ENCODE measurements around the gene UGT2A3.
"Not testable (repeated sequence)": the region's sequence is repeated elsewhere in the genome, so short reads cannot be mapped to it uniquely, and the experiment has no call there.

UGT2A3 gene

GRCh38 chr4:68951078-68951805, at the start of gene UGT2A3:
Gene UGT2A3 (minus strand): TSS chr4:68951804. CDS start chr4:68951760, 44 bp downstream.
- no peak for DNase-seq (ENCODE audit: low read depth)

- no peak for DNase-seq (ENCODE audit: low read depth)
These were observed 45.4 kb upstream of the UGT2A3 start for GRCh38 chr4:68997040-68997439.

GRCh38 chr4:68995292-68995691, 43.7 kb upstream of the UGT2A3 start:
- DNase-seq (ENCODE audit: low read depth): no peak

DNA sequence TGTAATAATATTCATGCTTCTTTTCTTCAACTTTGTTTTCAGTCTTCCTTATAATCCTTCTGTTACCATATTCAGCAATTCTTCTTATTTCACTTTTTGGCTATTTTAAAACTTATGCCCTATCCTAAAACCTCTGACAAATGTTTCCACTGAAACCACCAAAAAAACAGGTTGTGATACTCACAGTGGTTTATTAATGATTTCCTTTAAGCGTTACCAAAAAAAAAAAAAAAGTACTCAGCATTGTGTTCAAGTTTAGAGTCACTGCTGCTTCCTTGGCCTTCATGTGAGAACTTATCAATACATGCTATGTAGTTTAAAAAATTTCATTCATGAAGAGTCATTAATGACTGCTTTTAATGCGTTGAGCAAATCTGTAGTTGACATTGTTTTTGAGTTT, 35.4 kb upstream of the UGT2A3 start:
- no peak for DNase-seq (ENCODE audit: low read depth)

- no peak for DNase-seq (ENCODE audit: low read depth)
These were observed 33.8 kb upstream of the UGT2A3 start for GRCh38 chr4:68985442-68985841.

- DNase-seq (ENCODE audit: low read depth): no peak
These were observed 33.3 kb upstream of the UGT2A3 start for GRCh38 chr4:68984947-68985346.

GRCh38 chr4:68963374-68963773, 11.8 kb upstream of the UGT2A3 start:
- DNase-seq (ENCODE audit: low read depth): no peak

DNA sequence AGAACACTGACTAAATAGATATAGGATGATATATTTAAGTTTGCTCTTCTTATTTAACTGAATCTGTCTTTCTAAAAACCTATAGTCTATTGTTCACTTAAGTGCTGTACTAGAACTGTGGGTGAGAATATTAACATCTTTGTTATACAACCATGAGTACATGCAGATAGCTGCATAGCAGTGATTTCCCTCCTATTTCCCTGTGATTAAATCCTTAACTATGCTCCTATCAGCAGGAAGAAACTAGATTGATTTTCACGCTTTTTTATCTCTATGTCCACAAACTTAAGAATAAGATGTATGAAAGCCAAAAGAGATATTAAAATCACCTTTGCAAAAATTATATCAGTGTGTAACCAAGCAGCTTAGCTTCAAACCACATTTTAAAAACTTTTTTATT, 11.3 kb upstream of the UGT2A3 start:
- DNase-seq (ENCODE audit: low read depth): no peak

DNA sequence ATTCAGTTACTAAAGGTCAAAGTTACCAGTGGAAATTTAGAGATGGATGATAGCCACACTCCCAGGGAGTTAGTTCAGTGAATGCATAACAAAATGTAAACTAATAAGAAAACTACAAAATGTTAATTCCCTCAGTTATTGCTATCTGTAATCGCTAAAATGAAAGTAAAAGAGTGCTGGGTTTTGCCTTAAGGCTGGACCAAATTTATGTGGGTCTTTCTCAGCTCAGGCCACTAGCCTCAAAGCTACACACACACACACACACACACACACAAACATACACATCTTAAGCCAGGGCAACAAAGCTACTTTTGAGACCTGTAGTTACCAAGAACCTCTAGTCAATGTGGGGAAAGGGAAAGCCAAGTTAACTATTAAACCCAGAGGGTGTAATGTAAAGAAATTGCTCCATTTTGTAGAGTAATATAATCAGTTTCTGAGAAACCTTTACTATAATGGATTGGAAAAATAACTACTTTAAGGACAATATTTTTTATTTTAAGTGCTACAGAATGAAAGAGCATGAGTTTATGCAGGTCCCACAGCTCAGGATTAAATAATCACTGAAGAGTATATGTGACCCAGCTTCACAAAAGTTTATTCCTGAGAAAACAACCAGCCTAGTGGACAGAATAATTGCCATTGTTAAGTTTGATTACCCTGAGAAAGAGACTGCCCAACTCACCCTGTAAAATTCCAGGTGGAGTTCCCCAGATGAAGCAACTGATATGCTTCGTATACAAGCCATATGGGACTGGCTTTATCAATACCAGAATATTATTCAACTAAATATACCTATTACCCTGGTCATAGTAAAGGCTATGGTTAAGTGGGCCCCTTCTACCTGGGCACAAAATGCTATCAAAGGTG, 8.9 kb upstream of the UGT2A3 start:
- no peak for DNase-seq (ENCODE audit: low read depth)

DNA sequence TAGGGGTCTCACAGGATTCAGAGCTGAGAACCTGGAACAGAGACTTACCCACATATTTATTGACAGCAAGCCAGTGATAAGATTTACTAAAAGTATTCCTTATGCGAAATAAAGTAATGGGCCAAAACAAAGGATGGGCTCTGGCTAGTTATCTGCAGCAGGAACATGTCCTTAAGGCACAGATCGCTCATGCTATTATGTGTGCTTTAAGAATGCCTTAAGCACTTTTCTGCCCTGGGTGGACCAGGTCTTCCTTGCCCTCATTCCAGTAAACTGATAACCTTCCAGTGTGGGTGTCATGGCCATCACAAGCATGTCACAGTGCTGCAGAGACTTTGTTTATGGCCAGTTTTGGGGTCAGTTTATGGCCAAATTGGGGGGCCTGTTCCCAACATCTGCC, 7.5 kb upstream of the UGT2A3 start:
- DNase-seq (ENCODE audit: low read depth): not testable (repeated sequence)

GRCh38 chr4:68954126-68954525, 2.5 kb upstream of the UGT2A3 start:
- DNase-seq (ENCODE audit: low read depth): no peak

DNA sequence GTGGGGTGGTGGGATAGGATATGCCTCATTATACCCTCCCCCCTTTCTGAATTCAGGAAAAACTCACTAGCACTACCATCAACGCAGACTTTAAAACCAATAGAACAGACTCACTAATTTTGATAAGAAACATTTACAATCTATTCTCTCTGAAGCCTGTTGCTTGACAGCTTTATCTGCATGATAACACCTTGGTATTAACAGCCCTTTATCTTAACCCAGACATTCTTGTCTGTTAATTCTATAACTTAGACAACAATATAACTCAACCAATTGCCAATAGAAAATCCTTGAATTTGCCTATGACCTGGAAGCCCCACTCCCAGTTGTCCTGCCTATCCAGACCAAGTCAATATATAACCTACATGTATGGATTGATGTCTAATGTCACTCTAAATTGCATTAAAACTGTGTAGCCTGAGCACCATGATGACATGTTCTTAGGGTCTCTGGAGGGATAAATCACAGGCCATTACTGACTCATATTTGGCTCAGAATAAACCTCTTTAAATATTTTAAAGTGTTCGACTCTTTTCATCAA, 1.5 kb upstream of the UGT2A3 start:
- DNase-seq (ENCODE audit: low read depth): no peak

DNA sequence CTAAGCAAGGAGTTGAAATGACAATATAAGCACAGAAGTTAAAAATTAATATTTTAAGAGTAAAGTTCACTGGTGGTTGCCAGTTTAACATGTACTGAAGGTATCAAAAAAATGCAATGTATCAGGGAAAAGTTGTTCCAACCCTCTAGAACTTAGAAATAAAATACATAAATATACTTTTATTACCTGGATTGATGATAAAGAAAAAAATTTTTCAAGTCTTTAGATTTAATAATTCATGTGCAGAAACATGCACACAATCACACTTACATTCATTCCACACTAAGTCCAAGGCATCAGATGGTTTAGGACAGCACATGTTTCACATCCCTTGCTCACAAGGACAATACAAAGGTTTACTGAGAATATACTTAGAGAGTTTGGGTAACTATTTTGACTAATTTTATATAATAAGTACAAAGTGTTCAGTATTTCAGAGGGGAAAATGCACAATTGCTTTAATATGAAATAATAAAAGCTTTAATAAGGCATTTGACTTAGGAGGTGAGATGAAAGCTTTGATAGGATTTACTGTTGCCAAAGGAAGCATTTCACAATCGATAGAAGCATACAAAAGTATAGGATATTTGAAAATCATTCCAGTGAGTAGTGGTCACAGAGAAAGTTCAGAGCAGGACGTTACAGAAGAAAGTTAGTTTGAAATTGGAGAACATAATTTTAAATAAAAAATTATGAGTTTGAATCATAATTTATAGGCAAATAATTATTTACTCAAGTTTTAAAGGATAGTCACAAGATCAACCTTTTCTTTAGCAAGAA, 392 bp upstream of the UGT2A3 start:
- DNase-seq (ENCODE audit: low read depth): no peak

- no peak for DNase-seq (ENCODE audit: low read depth)
These were observed 1.6 kb downstream of the UGT2A3 start for GRCh38 chr4:68950033-68950432.

DNA sequence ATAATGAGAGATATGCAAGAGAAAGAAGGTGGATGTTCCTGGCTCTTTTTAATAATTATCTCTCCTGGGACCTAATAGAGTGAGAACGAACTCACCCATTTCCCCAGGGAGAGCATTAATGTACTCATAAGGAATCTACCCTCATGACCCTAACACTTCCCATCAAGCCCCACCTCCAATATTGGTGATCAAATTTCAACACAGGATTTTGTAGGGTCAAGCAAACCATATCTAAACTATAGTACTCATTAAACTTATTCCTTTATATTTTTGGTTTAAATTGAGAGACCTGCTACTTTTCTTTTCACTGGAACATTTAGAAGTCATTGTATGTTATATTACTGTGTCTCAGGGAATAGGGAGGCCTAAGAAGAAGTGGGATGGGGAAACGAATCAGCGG, 2.6 kb downstream of the UGT2A3 start:
- DNase-seq (ENCODE audit: low read depth): no peak

DNA sequence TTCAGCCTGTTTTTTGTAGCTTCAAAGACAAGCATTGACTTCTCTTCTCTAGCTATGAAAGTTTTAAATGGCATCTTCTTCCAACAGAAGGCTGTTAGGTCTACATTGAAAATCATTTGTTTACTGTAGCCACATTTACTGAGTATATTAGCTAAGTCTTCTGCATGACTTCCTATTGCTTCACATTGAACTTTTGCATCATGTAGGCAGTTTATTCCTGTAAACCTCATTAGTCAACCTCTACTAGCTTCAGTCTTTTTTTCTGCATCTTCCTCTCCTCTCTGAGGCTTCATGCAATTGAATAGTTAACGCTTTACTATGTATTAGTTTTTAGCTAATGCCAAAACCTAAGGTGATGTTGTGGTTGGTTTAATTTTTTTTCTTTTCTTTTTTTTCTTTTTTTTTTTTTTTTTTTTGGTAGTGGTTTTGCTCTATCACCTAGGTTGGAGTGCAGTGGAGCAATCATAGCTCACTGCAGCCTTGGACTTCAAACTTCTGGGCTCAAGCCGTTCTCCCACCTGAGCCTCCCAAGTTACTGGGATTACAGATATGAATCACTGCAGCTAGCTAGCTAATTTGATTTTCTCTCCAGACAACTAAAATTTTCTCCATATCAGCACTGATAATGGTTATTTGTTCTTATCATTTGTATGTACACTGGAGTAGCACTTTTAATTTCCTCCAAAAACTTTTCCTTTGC, 3.4 kb downstream of the UGT2A3 start:
- DNase-seq (ENCODE audit: low read depth): no peak

- no peak for DNase-seq (ENCODE audit: low read depth)
These were observed 22.4 kb downstream of the UGT2A3 start for GRCh38 chr4:68929076-68929737.

- no peak for DNase-seq (ENCODE audit: low read depth)
These were observed 24.4 kb downstream of the UGT2A3 start for GRCh38 chr4:68927165-68927564.

GRCh38 chr4:68922202-68922601, 29.4 kb downstream of the UGT2A3 start:
- DNase-seq (ENCODE audit: low read depth): not testable (repeated sequence)

GRCh38 chr4:68921051-68921450, 30.6 kb downstream of the UGT2A3 start:
- no peak for DNase-seq (ENCODE audit: low read depth)

DNA sequence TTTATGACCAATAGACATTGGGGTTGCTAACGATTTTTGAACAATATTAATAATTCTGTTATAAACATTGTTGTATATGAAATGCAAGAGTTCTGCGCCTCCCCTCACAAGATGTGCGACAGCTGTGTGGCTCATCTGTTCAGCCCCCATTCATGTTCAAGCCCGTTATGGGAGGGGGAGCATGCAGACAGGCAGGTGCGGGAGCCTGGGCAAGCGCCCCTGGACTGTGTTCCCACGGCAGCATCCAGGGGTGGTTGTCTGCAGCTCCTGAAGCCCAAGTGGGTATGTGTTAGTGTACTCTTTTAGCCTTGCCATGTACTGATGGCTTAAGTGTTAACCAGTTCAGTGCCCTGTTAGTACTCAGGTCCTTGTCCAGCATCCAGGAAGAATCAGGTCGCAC, 34.6 kb downstream of the UGT2A3 start:
- no peak for DNase-seq (ENCODE audit: low read depth)

All from fibroblast of gingiva (primary cell).